ENCODE results near the gene ACOT8. TPM values are rescaled to one million over a fixed set of nuclear protein-coding genes. Genes with fewer than 3 reads are reported as not detected.

ACOT8 gene
- total RNA-seq, 4 donors from 2014 or later, result 84.6 to 108 (median 99.7) TPM

DNA sequence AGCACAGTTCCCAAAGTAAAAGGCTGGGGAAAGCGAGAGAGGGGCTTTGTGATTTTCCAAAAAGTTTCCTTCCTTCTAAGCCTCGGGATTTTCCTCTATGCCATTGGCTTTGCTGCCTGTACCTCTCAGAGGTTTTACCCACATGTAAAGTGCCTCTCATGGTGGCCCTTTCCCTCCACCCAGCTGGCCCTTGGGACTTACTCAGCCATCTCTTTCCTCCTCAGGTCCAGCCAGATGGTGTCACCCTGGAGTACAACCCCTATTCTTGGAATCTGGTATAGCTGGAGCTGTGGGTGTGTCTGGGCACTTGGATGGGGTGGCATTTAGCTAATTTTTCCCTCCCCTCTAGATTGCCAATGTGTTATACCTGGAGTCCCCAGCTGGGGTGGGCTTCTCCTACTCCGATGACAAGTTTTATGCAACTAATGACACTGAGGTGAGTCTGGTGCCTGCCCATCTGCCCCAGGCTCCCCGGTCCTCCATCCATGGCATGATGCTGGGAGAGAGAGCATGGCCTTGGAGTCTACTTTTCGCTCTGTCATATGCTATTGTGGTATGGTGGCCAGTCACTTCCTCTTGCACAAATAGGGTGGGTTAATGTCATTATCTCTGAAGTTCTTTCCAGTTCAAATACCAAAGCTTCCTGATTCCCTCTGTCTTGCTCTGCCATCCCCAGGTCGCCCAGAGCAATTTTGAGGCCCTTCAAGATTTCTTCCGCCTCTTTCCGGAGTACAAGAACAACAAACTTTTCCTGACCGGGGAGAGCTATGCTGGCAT, 35.0 kb upstream of the ACOT8 start:
- WGBS, 2 donors (ENCODE audit: low coverage in 1 of 2), result 71 to 77% methylated on average over 3 to 9 of the region's 9 CpGs
- Histone ChIP-seq H3K4me3 (peak overlapping the region; percentile 70 to 84 (median 76)), H3K27me3 (no peaks in the 10 kb centered on the region), H3K4me1 (peaks cover 15 to 41% (median 32%) of the 10 kb centered on the region in 4 donors), H3K9me3 (no peaks in the 10 kb centered on the region), H3K36me3 (peaks cover 0 to 26% (median 5%) of the 10 kb centered on the region in 4 donors), H3K27ac (peak overlapping the region; percentile 87 to 90 (median 88))
- peak; percentile 40 for DNase-seq
- TF ChIP-seq POLR2AphosphoS5 (IDR thresholded peaks at IDR 0.05), result no peak
- no peak for TF ChIP-seq POLR2A (IDR thresholded peaks at IDR 0.05)
- TF ChIP-seq, protein P1, sequence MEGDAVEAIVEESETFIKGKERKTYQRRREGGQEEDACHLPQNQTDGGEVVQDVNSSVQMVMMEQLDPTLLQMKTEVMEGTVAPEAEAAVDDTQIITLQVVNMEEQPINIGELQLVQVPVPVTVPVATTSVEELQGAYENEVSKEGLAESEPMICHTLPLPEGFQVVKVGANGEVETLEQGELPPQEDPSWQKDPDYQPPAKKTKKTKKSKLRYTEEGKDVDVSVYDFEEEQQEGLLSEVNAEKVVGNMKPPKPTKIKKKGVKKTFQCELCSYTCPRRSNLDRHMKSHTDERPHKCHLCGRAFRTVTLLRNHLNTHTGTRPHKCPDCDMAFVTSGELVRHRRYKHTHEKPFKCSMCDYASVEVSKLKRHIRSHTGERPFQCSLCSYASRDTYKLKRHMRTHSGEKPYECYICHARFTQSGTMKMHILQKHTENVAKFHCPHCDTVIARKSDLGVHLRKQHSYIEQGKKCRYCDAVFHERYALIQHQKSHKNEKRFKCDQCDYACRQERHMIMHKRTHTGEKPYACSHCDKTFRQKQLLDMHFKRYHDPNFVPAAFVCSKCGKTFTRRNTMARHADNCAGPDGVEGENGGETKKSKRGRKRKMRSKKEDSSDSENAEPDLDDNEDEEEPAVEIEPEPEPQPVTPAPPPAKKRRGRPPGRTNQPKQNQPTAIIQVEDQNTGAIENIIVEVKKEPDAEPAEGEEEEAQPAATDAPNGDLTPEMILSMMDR (IDR thresholded peaks at IDR 0.05), result no peak
- TF ChIP-seq EP300 (IDR thresholded peaks at IDR 0.05; ENCODE audit: low read depth), result no peak
- in situ Hi-C loops (cut with MboI; ENCODE audit: low pct_ligation_motif_present in 1 of 4, low pct_unique_long_range_greater_than_20kb in 1 of 4, low sequenced_read_pairs in 3 of 4) (no loop called here), intact Hi-C loops (cut with DNase I; ENCODE audit: low total_unique reads) (loop anchor here (10.0 kb wide), 1 partner anchor 97 kb away; the partner anchor contains the start of genes DNTTIP1 and WFDC3)

DNA sequence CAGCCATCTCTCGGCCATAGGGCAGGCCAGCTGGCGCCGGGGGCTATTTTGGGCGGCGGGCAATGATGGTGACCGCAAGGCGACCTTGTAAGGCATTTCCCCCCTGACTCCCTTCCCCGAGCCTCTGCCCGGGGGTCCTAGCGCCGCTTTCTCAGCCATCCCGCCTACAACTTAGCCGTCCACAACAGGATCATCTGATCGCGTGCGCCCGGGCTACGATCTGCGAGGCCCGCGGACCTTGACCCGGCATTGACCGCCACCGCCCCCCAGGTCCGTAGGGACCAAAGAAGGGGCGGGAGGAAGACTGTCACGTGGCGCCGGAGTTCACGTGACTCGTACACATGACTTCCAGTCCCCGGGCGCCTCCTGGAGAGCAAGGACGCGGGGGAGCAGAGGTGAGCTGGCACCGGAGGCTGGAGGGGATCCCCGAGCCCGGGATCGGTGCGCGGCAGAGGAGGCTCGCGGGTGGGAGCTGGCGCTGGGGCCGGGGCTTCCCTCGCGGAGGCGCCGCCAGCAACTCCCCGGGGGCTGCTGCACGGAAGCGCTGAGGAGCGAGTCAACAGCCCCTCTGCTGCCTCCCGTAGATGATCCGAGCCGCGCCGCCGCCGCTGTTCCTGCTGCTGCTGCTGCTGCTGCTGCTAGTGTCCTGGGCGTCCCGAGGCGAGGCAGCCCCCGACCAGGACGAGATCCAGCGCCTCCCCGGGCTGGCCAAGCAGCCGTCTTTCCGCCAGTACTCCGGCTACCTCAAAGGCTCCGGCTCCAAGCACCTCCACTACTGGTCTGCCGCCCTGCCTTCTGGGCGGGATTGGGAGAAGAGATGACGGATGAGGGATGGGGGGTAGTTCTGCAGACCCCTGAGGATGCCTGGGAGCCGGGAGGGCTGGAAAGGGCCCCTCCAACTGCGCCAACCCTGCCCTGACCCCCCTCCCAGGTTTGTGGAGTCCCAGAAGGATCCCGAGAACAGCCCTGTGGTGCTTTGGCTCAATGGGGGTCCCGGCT, 34.1 kb upstream of the ACOT8 start, which contains the start of the genes CTSA and NEURL2:
Gene CTSA, plus strand, starts transcription at position 351 of the 999 bp plus-strand sequence. Its CDS starts 234 bp downstream, at position 585.
Gene NEURL2, minus strand, starts transcription at position 224 of the 999 bp plus-strand sequence. Its CDS starts 217 bp downstream, at position 7.
- DNase-seq, result peak; percentile 97
- intact Hi-C loops (cut with DNase I; ENCODE audit: low total_unique reads), result loop anchor here (1.0 to 10.0 kb wide), 2 partner anchors 80 to 96 kb away; partner anchors contain the start of genes DNTTIP1 and WFDC3
- H3K27ac ChIP-seq, result peak within 1 kb of the TSS; percentile 87 to 90 (median 88)
- no peaks in the 10 kb centered on the region for H3K27me3 ChIP-seq
- 1% methylated on average over 18 of the region's 78 CpGs; no CpG with 5 or more reads in 1 of the 2 donors for WGBS, 2 donors (ENCODE audit: low coverage in 1 of 2)
- H3K9me3 ChIP-seq, result no peaks in the 10 kb centered on the region
- peaks cover 15 to 41% (median 32%) of the 10 kb centered on the region in 4 donors for H3K4me1 ChIP-seq
- in situ Hi-C loops (cut with MboI; ENCODE audit: low pct_ligation_motif_present in 1 of 4, low pct_unique_long_range_greater_than_20kb in 1 of 4, low sequenced_read_pairs in 3 of 4), result no loop called here
- TF ChIP-seq, protein P1 (IDR thresholded peaks at IDR 0.05), result peak in 1 of 5 experiments; percentile 8
- TF ChIP-seq POLR2AphosphoS5 (IDR thresholded peaks at IDR 0.05) (peak; percentile 91 to 93 (median 92)), POLR2A (IDR thresholded peaks at IDR 0.05) (peak; percentile 73), EP300 (IDR thresholded peaks at IDR 0.05; ENCODE audit: low read depth) (peak; percentile 58)
- H3K36me3 ChIP-seq, result peaks cover 0 to 18% (median 2%) of the 10 kb centered on the region in 4 donors
- peak within 1 kb of the TSS; percentile 70 to 84 (median 76) for H3K4me3 ChIP-seq

DNA sequence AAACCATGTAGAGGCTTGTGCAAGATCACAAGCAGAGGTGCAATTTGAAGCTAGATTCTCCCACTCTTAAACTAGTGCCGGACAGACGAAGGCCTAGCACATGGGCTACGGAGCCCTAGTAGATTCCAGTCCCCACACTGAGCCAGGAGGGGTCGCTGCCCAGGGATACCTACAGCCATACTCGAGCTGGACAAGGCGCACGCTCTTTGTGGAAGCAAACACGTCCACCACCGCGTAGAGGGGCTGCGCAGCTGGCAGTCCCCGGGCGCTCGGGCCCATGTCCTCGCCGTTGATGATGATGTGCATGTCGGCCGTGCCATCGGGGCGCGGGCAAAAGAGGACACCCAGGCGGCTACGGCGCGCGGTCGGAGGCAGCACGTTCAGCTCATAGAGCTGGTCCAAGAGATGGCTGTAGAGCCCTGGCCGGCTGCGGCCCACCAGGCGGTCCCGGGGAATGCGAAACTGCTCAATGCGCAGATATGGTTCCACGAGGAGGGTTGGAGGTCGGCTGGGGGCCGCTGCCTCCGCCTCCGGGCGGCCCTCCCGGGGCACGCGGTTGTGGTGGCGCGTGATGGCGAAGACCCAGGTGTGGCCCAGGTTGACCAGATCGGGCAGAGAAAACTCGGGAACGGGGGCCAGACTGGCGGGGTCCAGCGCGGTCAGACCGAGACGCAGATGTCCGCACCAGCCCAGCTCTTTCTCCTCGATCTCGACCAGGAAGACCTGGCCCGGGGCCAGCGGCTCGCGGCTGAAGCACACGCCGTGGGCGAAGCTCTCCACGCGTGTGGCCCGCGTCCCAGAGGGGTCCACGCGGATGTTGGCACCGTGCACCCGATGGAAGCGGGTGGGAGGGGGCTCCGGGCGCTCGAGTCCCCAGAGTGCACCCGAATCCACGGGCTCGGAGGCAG, 33.1 kb upstream of the ACOT8 start:
- peaks cover 15 to 41% (median 32%) of the 10 kb centered on the region in 4 donors for H3K4me1 ChIP-seq
- H3K27me3 ChIP-seq, result no peaks in the 10 kb centered on the region
- H3K9me3 ChIP-seq, result no peaks in the 10 kb centered on the region
- TF ChIP-seq, protein P1 (IDR thresholded peaks at IDR 0.05), result peak; percentile 57 to 74 (median 61)
- TF ChIP-seq EP300 (IDR thresholded peaks at IDR 0.05; ENCODE audit: low read depth) (no peak), POLR2AphosphoS5 (IDR thresholded peaks at IDR 0.05) (peak in 2 of 3 donors; percentile 22 to 49)
- peak overlapping the region; percentile 70 to 84 (median 76) for H3K4me3 ChIP-seq
- WGBS, 2 donors (ENCODE audit: low coverage in 1 of 2), result 5% methylated on average over 45 of the region's 79 CpGs; no CpG with 5 or more reads in 1 of the 2 donors
- H3K36me3 ChIP-seq, result peaks cover 0 to 12% (median 2%) of the 10 kb centered on the region in 4 donors
- in situ Hi-C loops (cut with MboI; ENCODE audit: low pct_ligation_motif_present in 1 of 4, low pct_unique_long_range_greater_than_20kb in 1 of 4, low sequenced_read_pairs in 3 of 4) (no loop called here), intact Hi-C loops (cut with DNase I; ENCODE audit: low total_unique reads) (loop anchor here (1.0 to 10.0 kb wide), 2 partner anchors 81 to 96 kb away; partner anchors contain the start of genes DNTTIP1 and WFDC3)
- H3K27ac ChIP-seq, result peak overlapping the region; percentile 87 to 90 (median 88)
- peak; percentile 85 for DNase-seq
